ENCODE measurements around the gene USP22.
A peak's percentile ranks its signal among the peaks of the same experiment; 100 is the strongest.

USP22 gene

GRCh38 chr17:21061971-21062526 is 19.2 kb upstream of the USP22 start:
- DNase-seq = no peak
- Histone ChIP-seq H3K9me2 (replicated peaks; ENCODE audit: insufficient read depth, low read length) (no peaks in the 10 kb centered on the region), H3K27me3 (replicated peaks; ENCODE audit: insufficient read depth, low read length) (no peaks in the 10 kb centered on the region), H4K20me1 (ENCODE audit: insufficient read depth, low read length) (no peaks in the 10 kb centered on the region), H3K27ac (ENCODE audit: low read length) (no peak overlapping the region), H3K4me1 (ENCODE audit: low read length) (0 out of 2 replicates have a peak, but pooled peaks cover 4% of the 10 kb centered on the region), H2AFZ (ENCODE audit: low read length) (no peak overlapping the region), H3K9me3 (replicated peaks; ENCODE audit: insufficient read depth, low read length) (no peaks in the 10 kb centered on the region), H3F3A (ENCODE audit: insufficient read depth, low read length) (no peaks in the 10 kb centered on the region), H3K4me3 (ENCODE audit: low read length) (no peak overlapping the region), H3K9ac (ENCODE audit: low read length) (no peak overlapping the region), H3K4me2 (ENCODE audit: low read depth, low read length) (0 out of 2 replicates have a peak overlapping the region, but pooled peaks have one; percentile 9), H3K36me3 (replicated peaks; ENCODE audit: insufficient read depth, low read length) (no peaks in the 10 kb centered on the region), H3K79me2 (ENCODE audit: low read length) (no peaks in the 10 kb centered on the region)
- TF ChIP-seq CTCF (IDR thresholded peaks at IDR 0.05; ENCODE audit: low read length) (0 out of 2 replicates have a peak, but pooled peaks have one; percentile 14), EZH2 (optimal IDR thresholded peaks at IDR 0.05; ENCODE audit: low read depth, low read length) (no peak), EZH2phosphoT487 (IDR thresholded peaks at IDR 0.05; ENCODE audit: low read length) (no peak)

- Histone ChIP-seq H2AFZ (ENCODE audit: low read length) (no peak overlapping the region), H3K9ac (ENCODE audit: low read length) (no peak overlapping the region), H3K9me3 (replicated peaks; ENCODE audit: insufficient read depth, low read length) (no peaks in the 10 kb centered on the region), H3K36me3 (replicated peaks; ENCODE audit: insufficient read depth, low read length) (no peaks in the 10 kb centered on the region), H4K20me1 (ENCODE audit: insufficient read depth, low read length) (no peaks in the 10 kb centered on the region), H3K27ac (ENCODE audit: low read length) (no peak overlapping the region), H3F3A (ENCODE audit: insufficient read depth, low read length) (no peaks in the 10 kb centered on the region), H3K9me2 (replicated peaks; ENCODE audit: insufficient read depth, low read length) (no peaks in the 10 kb centered on the region), H3K4me2 (ENCODE audit: low read depth, low read length) (no peak overlapping the region), H3K27me3 (replicated peaks; ENCODE audit: insufficient read depth, low read length) (no peaks in the 10 kb centered on the region), H3K4me1 (ENCODE audit: low read length) (0 out of 2 replicates have a peak, but pooled peaks cover 4% of the 10 kb centered on the region), H3K79me2 (ENCODE audit: low read length) (no peaks in the 10 kb centered on the region), H3K4me3 (ENCODE audit: low read length) (no peak overlapping the region)
- TF ChIP-seq EZH2phosphoT487 (IDR thresholded peaks at IDR 0.05; ENCODE audit: low read length) (no peak), EZH2 (optimal IDR thresholded peaks at IDR 0.05; ENCODE audit: low read depth, low read length) (no peak), CTCF (IDR thresholded peaks at IDR 0.05; ENCODE audit: low read length) (no peak)
- DNase-seq = no peak
Observed at GRCh38 chr17:21061158-21061835, 18.5 kb upstream of the USP22 start.

- Histone ChIP-seq H2AFZ (ENCODE audit: low read length) (no peak overlapping the region), H3K79me2 (ENCODE audit: low read length) (no peaks in the 10 kb centered on the region), H3K4me2 (ENCODE audit: low read depth, low read length) (no peak overlapping the region), H3K9me3 (replicated peaks; ENCODE audit: insufficient read depth, low read length) (no peaks in the 10 kb centered on the region), H3K4me1 (ENCODE audit: low read length) (0 out of 2 replicates have a peak, but pooled peaks cover 4% of the 10 kb centered on the region), H4K20me1 (ENCODE audit: insufficient read depth, low read length) (no peaks in the 10 kb centered on the region), H3K27me3 (replicated peaks; ENCODE audit: insufficient read depth, low read length) (no peaks in the 10 kb centered on the region), H3K36me3 (replicated peaks; ENCODE audit: insufficient read depth, low read length) (no peaks in the 10 kb centered on the region), H3F3A (ENCODE audit: insufficient read depth, low read length) (no peaks in the 10 kb centered on the region), H3K27ac (ENCODE audit: low read length) (no peak overlapping the region), H3K9me2 (replicated peaks; ENCODE audit: insufficient read depth, low read length) (no peaks in the 10 kb centered on the region), H3K4me3 (ENCODE audit: low read length) (no peak overlapping the region), H3K9ac (ENCODE audit: low read length) (no peak overlapping the region)
- DNase-seq = no peak
- TF ChIP-seq CTCF (IDR thresholded peaks at IDR 0.05; ENCODE audit: low read length) (no peak), EZH2phosphoT487 (IDR thresholded peaks at IDR 0.05; ENCODE audit: low read length) (no peak), EZH2 (optimal IDR thresholded peaks at IDR 0.05; ENCODE audit: low read depth, low read length) (no peak)
Observed at GRCh38 chr17:21059761-21060160, 16.9 kb upstream of the USP22 start.
